Cardiac fibroblast (primary cell): Measurements from ENCODE around the gene POU2F1.

Source experiments
- DNase-seq, 2 donors: peaks; one replicate each; pipeline versions ENCODE4 v3.0.0 to v3.0.0-alpha.2; 2010; ENCODE audit warnings: low read depth in 2 of 2
- H3K4me3 ChIP-seq, 2 donors: replicated peaks in 1 of 2; 1 replicate in 1 of 2; 2 replicates in 1 of 2; pipeline ENCODE4 v1.5.1; 2011; ENCODE audit warnings: low read depth in 2 of 2, low read length in 2 of 2, mild to moderate bottlenecking in 2 of 2, moderate library complexity in 1 of 2
- TF ChIP-seq, protein P1 (sequence below): IDR thresholded peaks from one replicate; pipeline ENCODE4 v1.5.1; 2011; ENCODE audit warnings: low read depth, mild to moderate bottlenecking, low read length, inconsistent platforms

The POU2F1 gene

DNA sequence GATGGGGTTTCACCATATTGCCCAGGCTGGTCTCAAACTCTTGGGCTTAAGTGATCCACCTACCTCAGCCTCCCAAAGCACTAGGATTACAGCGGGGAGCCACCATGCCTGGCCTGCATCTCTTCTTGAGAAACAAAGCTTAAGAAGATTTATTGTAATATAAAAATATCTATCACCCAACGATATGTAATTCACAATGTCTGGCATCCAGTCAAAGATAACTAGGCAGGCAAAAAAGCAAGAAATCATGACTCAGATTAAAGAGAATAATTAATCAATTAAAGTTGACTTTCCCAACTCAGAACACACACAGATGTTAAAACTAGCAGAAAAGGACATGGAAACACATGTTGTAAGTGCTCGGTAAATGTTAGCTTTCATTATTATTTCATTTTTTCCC, 26.5 kb upstream of the POU2F1 start:
- TF ChIP-seq, protein P1, sequence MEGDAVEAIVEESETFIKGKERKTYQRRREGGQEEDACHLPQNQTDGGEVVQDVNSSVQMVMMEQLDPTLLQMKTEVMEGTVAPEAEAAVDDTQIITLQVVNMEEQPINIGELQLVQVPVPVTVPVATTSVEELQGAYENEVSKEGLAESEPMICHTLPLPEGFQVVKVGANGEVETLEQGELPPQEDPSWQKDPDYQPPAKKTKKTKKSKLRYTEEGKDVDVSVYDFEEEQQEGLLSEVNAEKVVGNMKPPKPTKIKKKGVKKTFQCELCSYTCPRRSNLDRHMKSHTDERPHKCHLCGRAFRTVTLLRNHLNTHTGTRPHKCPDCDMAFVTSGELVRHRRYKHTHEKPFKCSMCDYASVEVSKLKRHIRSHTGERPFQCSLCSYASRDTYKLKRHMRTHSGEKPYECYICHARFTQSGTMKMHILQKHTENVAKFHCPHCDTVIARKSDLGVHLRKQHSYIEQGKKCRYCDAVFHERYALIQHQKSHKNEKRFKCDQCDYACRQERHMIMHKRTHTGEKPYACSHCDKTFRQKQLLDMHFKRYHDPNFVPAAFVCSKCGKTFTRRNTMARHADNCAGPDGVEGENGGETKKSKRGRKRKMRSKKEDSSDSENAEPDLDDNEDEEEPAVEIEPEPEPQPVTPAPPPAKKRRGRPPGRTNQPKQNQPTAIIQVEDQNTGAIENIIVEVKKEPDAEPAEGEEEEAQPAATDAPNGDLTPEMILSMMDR: no peak
- DNase-seq: no peak
- H3K4me3 ChIP-seq: no peak overlapping the region

DNA sequence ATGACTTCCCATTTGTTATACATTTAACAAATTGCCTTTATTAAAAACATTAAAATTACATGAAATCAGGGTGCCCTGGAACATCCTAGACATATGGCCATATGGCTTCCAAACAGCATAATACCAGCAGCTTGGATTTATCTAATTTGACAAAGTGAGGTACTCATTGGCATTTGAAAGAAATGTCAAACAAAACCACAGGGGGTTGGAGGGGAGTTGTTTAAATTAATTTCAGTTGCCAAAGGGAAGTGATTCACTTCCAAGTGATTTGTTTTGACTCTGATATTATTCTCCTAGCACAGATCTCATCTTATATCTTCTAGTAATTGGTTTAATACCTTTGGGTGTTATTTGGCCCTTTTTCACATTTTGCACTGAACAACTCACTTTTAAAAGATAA, 24.5 kb upstream of the POU2F1 start:
- TF ChIP-seq, protein P1: no peak

DNA sequence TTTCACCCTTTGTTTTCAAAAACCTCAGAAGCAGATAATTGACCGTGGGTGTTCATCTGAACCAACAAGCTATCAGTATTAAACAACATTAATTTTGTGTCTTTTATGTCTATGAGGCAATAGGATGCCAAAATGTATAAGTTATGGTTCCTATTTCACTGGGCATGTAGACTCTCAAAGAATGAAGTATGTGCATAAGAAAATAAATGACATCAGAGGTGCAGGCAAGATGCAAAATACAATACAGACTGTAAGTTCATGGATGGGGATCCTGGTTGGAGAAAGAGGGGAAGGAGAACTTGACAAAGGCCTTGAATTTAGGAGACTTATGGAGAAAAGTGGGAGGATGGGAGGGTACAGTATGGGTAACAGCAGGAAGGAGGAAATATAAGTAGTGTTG, 23.4 kb upstream of the POU2F1 start:
- H3K4me3 ChIP-seq: no peak overlapping the region
- DNase-seq: no peak
- TF ChIP-seq, protein P1: no peak

More for the DNA sequence above, 24.5 kb upstream of the POU2F1 start:
- DNase-seq: peak in 1 of 2 donors; percentile 34
- H3K4me3 ChIP-seq: no peak overlapping the region

DNA sequence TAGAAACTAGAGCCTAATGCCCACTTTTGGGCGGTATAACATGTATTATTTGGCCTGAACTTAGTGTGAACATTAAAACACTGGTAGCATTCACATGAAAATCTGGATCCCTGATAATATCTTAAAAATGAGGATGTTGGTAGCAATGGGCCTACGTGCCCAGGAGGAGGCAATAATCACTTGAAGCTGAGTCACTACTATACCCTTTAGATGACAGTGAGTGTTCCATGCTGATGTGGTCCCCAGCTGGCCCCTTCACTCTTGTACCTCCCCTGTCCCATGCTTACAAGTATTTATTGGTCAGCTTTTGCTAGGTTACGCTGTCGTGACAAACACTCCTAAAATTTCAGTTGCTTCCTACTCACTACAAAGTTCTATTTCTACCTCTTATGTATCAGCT, 23.0 kb upstream of the POU2F1 start:
- TF ChIP-seq, protein P1: no peak
- H3K4me3 ChIP-seq: no peak overlapping the region
- DNase-seq: no peak

DNA sequence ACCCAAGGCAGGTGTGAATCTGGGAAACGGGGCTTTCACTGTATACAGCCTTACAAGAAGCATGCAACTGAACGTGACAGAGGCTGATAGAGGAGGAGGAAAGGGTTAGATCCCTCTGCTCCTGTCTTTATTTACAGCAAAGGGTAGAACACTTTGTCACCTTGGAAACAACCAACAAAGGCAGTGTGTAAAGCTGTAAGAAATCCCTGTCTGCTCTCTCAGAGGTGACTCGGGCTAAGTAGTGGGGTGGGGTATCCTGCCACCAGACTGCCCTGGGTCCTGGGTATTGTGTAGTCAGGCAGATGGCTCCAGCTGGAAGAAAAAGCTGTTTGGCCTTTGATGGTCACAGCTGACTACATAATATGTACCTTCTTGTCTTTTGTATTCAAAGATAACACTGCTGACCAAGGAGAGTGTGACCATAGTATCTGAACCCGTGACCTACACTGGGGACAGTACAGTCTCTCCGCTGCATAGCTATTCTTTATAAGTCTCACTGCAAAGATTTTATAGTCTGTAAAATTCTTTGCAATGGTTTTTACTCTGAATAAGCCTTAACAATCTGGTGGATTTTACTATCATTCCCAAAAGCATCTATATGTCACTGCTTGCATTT, 22.1 kb upstream of the POU2F1 start:
- TF ChIP-seq, protein P1: no peak
- no peak overlapping the region for H3K4me3 ChIP-seq
- no peak for DNase-seq

DNA sequence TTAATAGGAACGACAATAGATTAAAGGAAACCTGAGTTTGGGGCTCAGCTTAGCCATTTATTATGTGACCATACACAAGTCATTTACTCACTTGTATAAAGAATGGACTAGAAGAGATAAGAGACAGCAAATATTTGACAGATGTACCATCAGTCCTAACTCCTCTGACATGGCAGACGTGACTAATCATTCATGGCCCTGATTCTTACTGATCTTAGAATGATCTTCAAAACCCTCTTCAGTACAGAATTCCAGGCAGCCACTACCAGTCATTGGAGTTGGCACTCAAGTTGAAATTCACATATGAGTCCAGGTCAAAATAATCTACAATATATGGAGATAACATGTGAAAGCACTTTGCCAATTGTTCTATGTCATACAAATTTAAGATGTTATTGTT, 21.0 kb upstream of the POU2F1 start:
- no peak overlapping the region for H3K4me3 ChIP-seq
- TF ChIP-seq, protein P1: no peak
- no peak for DNase-seq

DNA sequence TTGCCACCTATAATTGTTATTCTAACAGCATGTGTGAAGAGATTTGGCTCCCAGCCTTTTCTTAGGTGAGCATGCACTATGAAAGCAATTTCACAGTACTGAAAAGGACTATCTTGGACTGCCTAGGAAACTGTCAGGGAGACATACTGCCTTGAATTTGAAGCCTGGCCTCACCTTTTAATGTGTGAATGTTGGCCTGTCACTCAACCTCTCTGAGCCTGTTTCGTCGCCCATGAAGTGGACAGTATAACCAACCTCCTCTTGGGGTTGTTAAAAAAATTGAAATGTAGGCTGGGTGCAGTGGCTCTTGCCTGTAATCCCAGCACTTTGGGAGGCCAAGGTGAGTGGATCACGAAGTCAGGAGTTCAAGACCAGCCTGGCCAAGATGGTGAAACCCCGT, 20.4 kb upstream of the POU2F1 start:
- DNase-seq: no peak
- TF ChIP-seq, protein P1: no peak
- no peak overlapping the region for H3K4me3 ChIP-seq
